Measurements from ENCODE around the gene MBIP.
"Not testable (repeated sequence)": the region's sequence is repeated elsewhere in the genome, so short reads cannot be mapped to it uniquely, and the experiment has no call there.

MBIP gene

GRCh38 chr14:36327573-36327972 is 7.1 kb upstream of the MBIP start:
- not testable (repeated sequence) for H3K9me3 ChIP-seq (ENCODE audit: low read length); H3K4me1 ChIP-seq (ENCODE audit: insufficient read depth, low read length); H3K4me3 ChIP-seq (ENCODE audit: low read length); H2AFZ ChIP-seq (ENCODE audit: low read depth, low read length); H3K36me3 ChIP-seq (ENCODE audit: insufficient read depth, low read length)
- H3K27me3 ChIP-seq (ENCODE audit: insufficient read depth, low read length), result peaks cover 35% of the 10 kb centered on the region

- Histone ChIP-seq H3K36me3 (ENCODE audit: insufficient read depth, low read length) (no peaks in the 10 kb centered on the region), H3K27me3 (ENCODE audit: insufficient read depth, low read length) (peaks cover 34% of the 10 kb centered on the region)
Observed at GRCh38 chr14:36325853-36326252, 5.4 kb upstream of the MBIP start.

GRCh38 chr14:36324897-36325296 is 4.5 kb upstream of the MBIP start:
- Histone ChIP-seq H3K4me1 (ENCODE audit: insufficient read depth, low read length) (no peaks in the 10 kb centered on the region), H3K9me3 (ENCODE audit: low read length) (peaks cover 4% of the 10 kb centered on the region), H2AFZ (ENCODE audit: low read depth, low read length) (no peak overlapping the region)

More at GRCh38 chr14:36325853-36326252, 5.4 kb upstream of the MBIP start:
- no peaks in the 10 kb centered on the region for H3K4me1 ChIP-seq (ENCODE audit: insufficient read depth, low read length)
- H2AFZ ChIP-seq (ENCODE audit: low read depth, low read length), result no peak overlapping the region
- H3K9me3 ChIP-seq (ENCODE audit: low read length), result peaks cover 4% of the 10 kb centered on the region
- H3K4me3 ChIP-seq (ENCODE audit: low read length), result no peak overlapping the region

GRCh38 chr14:36320897-36321381 is 502 bp upstream of the MBIP start:
- Histone ChIP-seq H3K4me1 (ENCODE audit: insufficient read depth, low read length) (peaks cover 9% of the 10 kb centered on the region), H3K36me3 (ENCODE audit: insufficient read depth, low read length) (no peaks in the 10 kb centered on the region), H3K27me3 (ENCODE audit: insufficient read depth, low read length) (peaks cover 24% of the 10 kb centered on the region), H3K4me3 (ENCODE audit: low read length) (peak overlapping the region; percentile 89), H3K9me3 (ENCODE audit: low read length) (peaks cover 4% of the 10 kb centered on the region), H2AFZ (ENCODE audit: low read depth, low read length) (peak overlapping the region; percentile 79)

More at GRCh38 chr14:36324897-36325296, 4.5 kb upstream of the MBIP start:
- H3K4me3 ChIP-seq (ENCODE audit: low read length), result no peak overlapping the region
- H3K27me3 ChIP-seq (ENCODE audit: insufficient read depth, low read length), result peaks cover 30% of the 10 kb centered on the region
- H3K36me3 ChIP-seq (ENCODE audit: insufficient read depth, low read length), result no peaks in the 10 kb centered on the region

GRCh38 chr14:36319899-36320199 is 588 bp downstream of the MBIP start:
- Histone ChIP-seq H3K4me3 (ENCODE audit: low read length) (peak overlapping the region; percentile 89), H2AFZ (ENCODE audit: low read depth, low read length) (peak overlapping the region; percentile 79), H3K27me3 (ENCODE audit: insufficient read depth, low read length) (peaks cover 21% of the 10 kb centered on the region), H3K9me3 (ENCODE audit: low read length) (peaks cover 1% of the 10 kb centered on the region), H3K36me3 (ENCODE audit: insufficient read depth, low read length) (no peaks in the 10 kb centered on the region), H3K4me1 (ENCODE audit: insufficient read depth, low read length) (peaks cover 13% of the 10 kb centered on the region)

- no peak overlapping the region for H2AFZ ChIP-seq (ENCODE audit: low read depth, low read length)
- H3K27me3 ChIP-seq (ENCODE audit: insufficient read depth, low read length), result peaks cover 6% of the 10 kb centered on the region
- no peaks in the 10 kb centered on the region for H3K36me3 ChIP-seq (ENCODE audit: insufficient read depth, low read length)
- H3K9me3 ChIP-seq (ENCODE audit: low read length), result no peaks in the 10 kb centered on the region
- H3K4me3 ChIP-seq (ENCODE audit: low read length), result no peak overlapping the region
- H3K4me1 ChIP-seq (ENCODE audit: insufficient read depth, low read length), result peaks cover 22% of the 10 kb centered on the region
Observed at GRCh38 chr14:36317650-36318049, 2.8 kb downstream of the MBIP start.

GRCh38 chr14:36316131-36316530 is 4.3 kb downstream of the MBIP start:
- H3K27me3 ChIP-seq (ENCODE audit: insufficient read depth, low read length), result no peaks in the 10 kb centered on the region
- H3K9me3 ChIP-seq (ENCODE audit: low read length), result no peaks in the 10 kb centered on the region
- peaks cover 22% of the 10 kb centered on the region for H3K4me1 ChIP-seq (ENCODE audit: insufficient read depth, low read length)
- H2AFZ ChIP-seq (ENCODE audit: low read depth, low read length), result no peak overlapping the region
- H3K4me3 ChIP-seq (ENCODE audit: low read length), result no peak overlapping the region
- H3K36me3 ChIP-seq (ENCODE audit: insufficient read depth, low read length), result peaks cover 4% of the 10 kb centered on the region

GRCh38 chr14:36315159-36315853 is 5.1 kb downstream of the MBIP start:
- H2AFZ ChIP-seq (ENCODE audit: low read depth, low read length), result no peak overlapping the region
- no peaks in the 10 kb centered on the region for H3K9me3 ChIP-seq (ENCODE audit: low read length)
- peaks cover 13% of the 10 kb centered on the region for H3K36me3 ChIP-seq (ENCODE audit: insufficient read depth, low read length)
- no peak overlapping the region for H3K4me3 ChIP-seq (ENCODE audit: low read length)
- peaks cover 2% of the 10 kb centered on the region for H3K27me3 ChIP-seq (ENCODE audit: insufficient read depth, low read length)
- peaks cover 22% of the 10 kb centered on the region for H3K4me1 ChIP-seq (ENCODE audit: insufficient read depth, low read length)

GRCh38 chr14:36313898-36314297 is 6.5 kb downstream of the MBIP start:
- peaks cover 26% of the 10 kb centered on the region for H3K36me3 ChIP-seq (ENCODE audit: insufficient read depth, low read length)
- H3K4me3 ChIP-seq (ENCODE audit: low read length), result no peak overlapping the region
- H2AFZ ChIP-seq (ENCODE audit: low read depth, low read length), result no peak overlapping the region
- peaks cover 18% of the 10 kb centered on the region for H3K4me1 ChIP-seq (ENCODE audit: insufficient read depth, low read length)
- H3K9me3 ChIP-seq (ENCODE audit: low read length), result no peaks in the 10 kb centered on the region
- peaks cover 2% of the 10 kb centered on the region for H3K27me3 ChIP-seq (ENCODE audit: insufficient read depth, low read length)

GRCh38 chr14:36313206-36313605 is 7.2 kb downstream of the MBIP start:
- H3K4me3 ChIP-seq (ENCODE audit: low read length), result no peak overlapping the region
- H3K36me3 ChIP-seq (ENCODE audit: insufficient read depth, low read length), result peaks cover 32% of the 10 kb centered on the region
- H3K9me3 ChIP-seq (ENCODE audit: low read length), result no peaks in the 10 kb centered on the region
- H3K4me1 ChIP-seq (ENCODE audit: insufficient read depth, low read length), result peaks cover 13% of the 10 kb centered on the region
- peaks cover 2% of the 10 kb centered on the region for H3K27me3 ChIP-seq (ENCODE audit: insufficient read depth, low read length)
- H2AFZ ChIP-seq (ENCODE audit: low read depth, low read length), result no peak overlapping the region

- no peak overlapping the region for H3K4me3 ChIP-seq (ENCODE audit: low read length)
- H3K9me3 ChIP-seq (ENCODE audit: low read length), result no peaks in the 10 kb centered on the region
- peaks cover 82% of the 10 kb centered on the region for H3K36me3 ChIP-seq (ENCODE audit: insufficient read depth, low read length)
- H3K27me3 ChIP-seq (ENCODE audit: insufficient read depth, low read length), result peaks cover 2% of the 10 kb centered on the region
- H3K4me1 ChIP-seq (ENCODE audit: insufficient read depth, low read length), result no peaks in the 10 kb centered on the region
- no peak overlapping the region for H2AFZ ChIP-seq (ENCODE audit: low read depth, low read length)
Observed at GRCh38 chr14:36306836-36307235, 13.6 kb downstream of the MBIP start.

- peaks cover 76% of the 10 kb centered on the region for H3K36me3 ChIP-seq (ENCODE audit: insufficient read depth, low read length)
- H3K9me3 ChIP-seq (ENCODE audit: low read length), result no peaks in the 10 kb centered on the region
- no peak overlapping the region for H3K4me3 ChIP-seq (ENCODE audit: low read length)
- H3K27me3 ChIP-seq (ENCODE audit: insufficient read depth, low read length), result no peaks in the 10 kb centered on the region
- H2AFZ ChIP-seq (ENCODE audit: low read depth, low read length), result no peak overlapping the region
- H3K4me1 ChIP-seq (ENCODE audit: insufficient read depth, low read length), result no peaks in the 10 kb centered on the region
Observed at GRCh38 chr14:36304895-36305294, 15.5 kb downstream of the MBIP start.

- peaks cover 76% of the 10 kb centered on the region for H3K36me3 ChIP-seq (ENCODE audit: insufficient read depth, low read length)
- no peaks in the 10 kb centered on the region for H3K4me1 ChIP-seq (ENCODE audit: insufficient read depth, low read length)
- H3K9me3 ChIP-seq (ENCODE audit: low read length), result no peaks in the 10 kb centered on the region
- H3K27me3 ChIP-seq (ENCODE audit: insufficient read depth, low read length), result no peaks in the 10 kb centered on the region
- H3K4me3 ChIP-seq (ENCODE audit: low read length), result no peak overlapping the region
- H2AFZ ChIP-seq (ENCODE audit: low read depth, low read length), result no peak overlapping the region
Observed at GRCh38 chr14:36303960-36304359, 16.5 kb downstream of the MBIP start.

GRCh38 chr14:36302823-36303222 is 17.6 kb downstream of the MBIP start:
- Histone ChIP-seq H2AFZ (ENCODE audit: low read depth, low read length) (no peak overlapping the region), H3K27me3 (ENCODE audit: insufficient read depth, low read length) (no peaks in the 10 kb centered on the region), H3K4me3 (ENCODE audit: low read length) (no peak overlapping the region), H3K36me3 (ENCODE audit: insufficient read depth, low read length) (peaks cover 79% of the 10 kb centered on the region), H3K9me3 (ENCODE audit: low read length) (no peaks in the 10 kb centered on the region), H3K4me1 (ENCODE audit: insufficient read depth, low read length) (no peaks in the 10 kb centered on the region)
